ENCODE results near the gene SEMA7A.

SEMA7A gene

GRCh38 chr15:74428970-74429780 lies 4.6 kb downstream of the SEMA7A start:
- no peak for DNase-seq

GRCh38 chr15:74428442-74428787 lies 5.3 kb downstream of the SEMA7A start:
- no peak for DNase-seq

GRCh38 chr15:74427607-74428441 lies 5.9 kb downstream of the SEMA7A start:
- no peak for DNase-seq

GRCh38 chr15:74426404-74427281 lies 7.1 kb downstream of the SEMA7A start:
- no peak for DNase-seq

- no peak for DNase-seq
These were observed 8.1 kb downstream of the SEMA7A start for GRCh38 chr15:74425630-74426029.

- DNase-seq: no peak
These were observed 8.7 kb downstream of the SEMA7A start for GRCh38 chr15:74424901-74425528.

GRCh38 chr15:74423431-74424257 lies 10.1 kb downstream of the SEMA7A start:
- DNase-seq: no peak

GRCh38 chr15:74422652-74423430 lies 10.9 kb downstream of the SEMA7A start:
- no peak for DNase-seq

GRCh38 chr15:74422265-74422651 lies 11.5 kb downstream of the SEMA7A start:
- no peak for DNase-seq

- no peak for DNase-seq
These were observed 12.2 kb downstream of the SEMA7A start for GRCh38 chr15:74421302-74422245.

GRCh38 chr15:74420193-74420905 lies 13.4 kb downstream of the SEMA7A start:
- no peak for DNase-seq

- no peak for DNase-seq
These were observed 14.3 kb downstream of the SEMA7A start for GRCh38 chr15:74419432-74419831.

- no peak for DNase-seq
These were observed 15.0 kb downstream of the SEMA7A start for GRCh38 chr15:74418575-74419338.

GRCh38 chr15:74417670-74418069 lies 16.1 kb downstream of the SEMA7A start:
- no peak for DNase-seq

GRCh38 chr15:74417225-74417624 lies 16.5 kb downstream of the SEMA7A start:
- no peak for DNase-seq

GRCh38 chr15:74415966-74416916 lies 17.5 kb downstream of the SEMA7A start:
- no peak for DNase-seq

Measured in CD4-positive, alpha-beta T cell treated with Interleukin-12 subunit alpha and Interleukin-12 subunit beta, for 1 hour (primary cell).